ENCODE results near the gene PCDH9. TPM values are rescaled to one million over a fixed set of nuclear protein-coding genes. Genes with fewer than 3 reads are reported as not detected.

Gene PCDH9
- total RNA-seq, 1 donor from 2014 or later, result 14.7 TPM

- TF ChIP-seq CTCF (IDR thresholded peaks at IDR 0.05; ENCODE audit: borderline replicate concordance), result no peak
- intact Hi-C loops (cut with micrococcal nuclease), result no loop called here
- no peaks in the 10 kb centered on the region for H3K4me1 ChIP-seq
- H3K36me3 ChIP-seq, result no peaks in the 10 kb centered on the region
- DNase-seq, result no peak
- H3K9me3 ChIP-seq (replicated peaks), result no peaks in the 10 kb centered on the region
- H3K27ac ChIP-seq (replicated peaks), result no peak overlapping the region
- H3K4me3 ChIP-seq, result no peak overlapping the region
- no peaks in the 10 kb centered on the region for H3K27me3 ChIP-seq (ENCODE audit: low read depth)
Measured at GRCh38 chr13:66506051-66506777, 723.9 kb downstream of the PCDH9 start.

GRCh38 chr13:66503890-66504289 is 726.2 kb downstream of the PCDH9 start:
- no peaks in the 10 kb centered on the region for H3K27me3 ChIP-seq (ENCODE audit: low read depth)
- intact Hi-C loops (cut with micrococcal nuclease), result no loop called here
- no peaks in the 10 kb centered on the region for H3K9me3 ChIP-seq (replicated peaks)
- H3K4me1 ChIP-seq, result no peaks in the 10 kb centered on the region
- no peak for DNase-seq
- no peak overlapping the region for H3K4me3 ChIP-seq
- H3K27ac ChIP-seq (replicated peaks), result no peak overlapping the region
- H3K36me3 ChIP-seq, result no peaks in the 10 kb centered on the region
- TF ChIP-seq CTCF (IDR thresholded peaks at IDR 0.05; ENCODE audit: borderline replicate concordance), result no peak

GRCh38 chr13:66501181-66501580 is 729.0 kb downstream of the PCDH9 start:
- no peaks in the 10 kb centered on the region for H3K27me3 ChIP-seq (ENCODE audit: low read depth)
- H3K4me1 ChIP-seq, result no peaks in the 10 kb centered on the region
- TF ChIP-seq CTCF (IDR thresholded peaks at IDR 0.05; ENCODE audit: borderline replicate concordance), result no peak
- H3K4me3 ChIP-seq, result no peak overlapping the region
- DNase-seq, result no peak
- H3K27ac ChIP-seq (replicated peaks), result no peak overlapping the region
- H3K9me3 ChIP-seq (replicated peaks), result no peaks in the 10 kb centered on the region
- intact Hi-C loops (cut with micrococcal nuclease), result no loop called here
- H3K36me3 ChIP-seq, result no peaks in the 10 kb centered on the region

GRCh38 chr13:66492479-66492878 is 737.7 kb downstream of the PCDH9 start:
- no peaks in the 10 kb centered on the region for H3K9me3 ChIP-seq (replicated peaks)
- H3K27me3 ChIP-seq (ENCODE audit: low read depth), result no peaks in the 10 kb centered on the region
- no peaks in the 10 kb centered on the region for H3K36me3 ChIP-seq
- no peak for DNase-seq
- H3K4me1 ChIP-seq, result no peaks in the 10 kb centered on the region
- intact Hi-C loops (cut with micrococcal nuclease), result no loop called here
- H3K4me3 ChIP-seq, result no peak overlapping the region
- TF ChIP-seq CTCF (IDR thresholded peaks at IDR 0.05; ENCODE audit: borderline replicate concordance), result peak; percentile 41
- no peak overlapping the region for H3K27ac ChIP-seq (replicated peaks)

GRCh38 chr13:66491251-66491650 is 738.9 kb downstream of the PCDH9 start:
- no peaks in the 10 kb centered on the region for H3K27me3 ChIP-seq (ENCODE audit: low read depth)
- no peak for TF ChIP-seq CTCF (IDR thresholded peaks at IDR 0.05; ENCODE audit: borderline replicate concordance)
- no peak overlapping the region for H3K4me3 ChIP-seq
- H3K9me3 ChIP-seq (replicated peaks), result no peaks in the 10 kb centered on the region
- no peak overlapping the region for H3K27ac ChIP-seq (replicated peaks)
- intact Hi-C loops (cut with micrococcal nuclease), result no loop called here
- H3K36me3 ChIP-seq, result no peaks in the 10 kb centered on the region
- H3K4me1 ChIP-seq, result no peaks in the 10 kb centered on the region
- no peak for DNase-seq
